Measurements from ENCODE around the gene NDUFAF3. TPM values are rescaled to one million over a fixed set of nuclear protein-coding genes. Genes with fewer than 3 reads are reported as not detected.
A peak's percentile ranks its signal among the peaks of the same experiment; 100 is the strongest.

The NDUFAF3 gene
- total and polyA plus RNA-seq, 2 of the 4 experiments (the other 2 are of a cell fraction) = 26.5 to 112 TPM

DNA sequence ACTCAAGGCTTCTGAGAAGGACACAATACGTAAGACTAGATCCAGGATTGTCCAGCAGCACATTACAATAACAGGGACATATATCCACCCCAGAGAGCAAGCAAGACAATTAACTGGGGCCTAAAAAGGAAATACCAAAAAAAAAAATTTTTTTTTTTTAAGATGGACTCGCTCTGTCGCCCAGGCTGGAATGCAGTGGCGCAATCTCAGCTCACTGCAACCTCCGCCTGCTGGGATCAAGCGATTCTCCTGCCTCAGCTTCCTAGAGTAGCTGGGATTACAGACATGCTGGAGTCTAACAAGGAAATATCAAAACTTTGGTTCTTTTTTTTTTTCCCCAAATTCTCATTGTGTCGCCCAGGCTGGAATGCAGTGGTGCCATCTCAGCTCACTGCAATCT lies 36.1 kb downstream of the NDUFAF3 start:
- Histone ChIP-seq H3K9ac (ENCODE audit: low read depth, low read length) (peak overlapping the region; percentile 11; the same call in 1 of the 2 replicates), H3K27me3 (ENCODE audit: control insufficient read depth, insufficient read depth, low read length) (no peaks in the 10 kb centered on the region), H3K36me3 (ENCODE audit: control insufficient read depth, insufficient read depth, low read length) (peaks cover 33% of the 10 kb centered on the region), H2BK5ac (ENCODE audit: low read depth, low read length, poor library complexity, severe bottlenecking) (no peak overlapping the region), H3K4me1 (ENCODE audit: control insufficient read depth, insufficient read depth, low read length) (peaks cover 2% of the 10 kb centered on the region; the same call in 1 of the 2 replicates), H2BK120ac (ENCODE audit: low read depth, low read length) (no peak overlapping the region), H3K9me3 (ENCODE audit: control insufficient read depth, insufficient read depth, low read length) (no peaks in the 10 kb centered on the region), H2BK20ac (ENCODE audit: low read depth, low read length) (no peak overlapping the region), H3K27ac (ENCODE audit: insufficient read depth, low read length) (no peak overlapping the region; the same call in 1 of the 2 replicates), H2AFZ (replicated peaks; ENCODE audit: low read length, poor library complexity) (no peak overlapping the region), H2AK5ac (ENCODE audit: low read depth, low read length) (no peak overlapping the region), H3K79me1 (ENCODE audit: low read depth in 1 of 2, low read length in 2 of 2) (peaks cover 42 to 68% of the 10 kb centered on the region in 2 experiments), H3K18ac (ENCODE audit: low read depth, low read length) (no peak overlapping the region), H3K9me1 (ENCODE audit: insufficient read depth, low read length) (peaks cover 18% of the 10 kb centered on the region), H3K4ac (ENCODE audit: low read depth, low read length) (no peak overlapping the region), H4K91ac (ENCODE audit: insufficient read depth, low read depth, low read length) (no peak overlapping the region), H2BK15ac (ENCODE audit: low read depth, low read length) (no peak overlapping the region), H4K5ac (ENCODE audit: low read depth, low read length) (no peak overlapping the region), H3K23ac (ENCODE audit: low read depth, low read length) (no peak overlapping the region), H2AK9ac (replicated peaks; ENCODE audit: low read depth, low read length, poor library complexity) (no peak overlapping the region), H3K14ac (replicated peaks; ENCODE audit: low read depth, low read length) (no peak overlapping the region), H3K4me3 (ENCODE audit: insufficient read depth, low read depth, low read length) (no peak overlapping the region), H4K20me1 (ENCODE audit: insufficient read depth, low read length) (peaks cover 7% of the 10 kb centered on the region; the same call in 1 of the 2 replicates), H4K8ac (ENCODE audit: low read depth in 2 of 2, low read length in 2 of 2) (no peak overlapping the region), H3K56ac (ENCODE audit: extremely low read depth, insufficient read depth, low read length) (no peak overlapping the region), H3K4me2 (ENCODE audit: low read depth, low read length) (no peak overlapping the region)
- intact Hi-C loops (cut with micrococcal nuclease) (no loop called here), in situ Hi-C loops (cut with MboI; ENCODE audit: low sequenced_read_pairs) (no loop called here), dilution Hi-C loops (cut with HindIII; ENCODE audit: low sequenced_read_pairs, unreplicated experiment) (no loop called here)
- ChIA-PET CTCF (interaction anchor here (0.6 kb wide), 2 partner anchors 10 to 36 kb away, joined by 3 to 6 read pairs; no protein-coding TSS in a partner anchor), POLR2A (ENCODE audit: unreplicated experiment) (no interaction called here)
- 88% methylated on average over 3 of the region's 7 CpGs; no CpG with 5 or more reads in 1 of the 2 experiments for WGBS, 2 experiments (ENCODE audit: extremely low coverage in 2 of 2, insufficient read length in 1 of 2)
- TF ChIP-seq POLR2A (IDR thresholded peaks at IDR 0.05; ENCODE audit: low read depth, low read length) (no peak), BHLHE40 (IDR thresholded peaks at IDR 0.05; ENCODE audit: low read depth, low read length) (no peak), NFE2L2 (IDR thresholded peaks at IDR 0.05; ENCODE audit: low read depth, low read length) (no peak), RCOR1 (IDR thresholded peaks at IDR 0.05; ENCODE audit: insufficient replicate concordance, low read length) (no peak), CHD1 (IDR thresholded peaks at IDR 0.05; ENCODE audit: low read depth, low read length) (no peak), MXI1 (IDR thresholded peaks at IDR 0.05; ENCODE audit: borderline replicate concordance, low read depth, low read length) (no peak), FOS (IDR thresholded peaks at IDR 0.05; ENCODE audit: low read depth, low read length) (no peak), USF2 (IDR thresholded peaks at IDR 0.05; ENCODE audit: low read depth, low read length) (no peak), CEBPB (IDR thresholded peaks at IDR 0.05; ENCODE audit: low read depth, low read length) (no peak; the same call in 1 of the 2 replicates), MAFK (IDR thresholded peaks at IDR 0.05; ENCODE audit: low read depth, low read length) (no peak), SMC3 (IDR thresholded peaks at IDR 0.05; ENCODE audit: low read depth, low read length) (no peak), RFX5 (IDR thresholded peaks at IDR 0.05; ENCODE audit: low read depth, low read length) (no peak), RAD21 (IDR thresholded peaks at IDR 0.05; ENCODE audit: low read length) (no peak), ELK1 (IDR thresholded peaks at IDR 0.05; ENCODE audit: borderline replicate concordance, low read depth, low read length) (no peak), CTCF (conservative IDR thresholded peaks at IDR 0.05; ENCODE audit: low read depth, low read length) (no peak), MAZ (IDR thresholded peaks at IDR 0.05; ENCODE audit: borderline replicate concordance, low read depth, low read length) (no peak)
- DNase-seq (no peak), ATAC-seq (ENCODE audit: low read depth) (no peak)
- no TSS peak for BruUV-seq (replicated peaks)

Measured in IMR-90 (cell line).